Stimulated activated CD8-positive, alpha-beta memory T cell treated with anti-CD3 and anti-CD28 coated beads, Interleukin-4, amount 100 ng/mL, for 1 hour (primary cell): ENCODE results near the gene TBL1X.

Experiments
- DNase-seq, 2 donors: peaks; one replicate each; pipeline ENCODE4 v3.0.0-alpha.2; 2020; ENCODE audit warnings: low read depth in 2 of 2, low spot score in 1 of 2

The TBL1X gene

DNA sequence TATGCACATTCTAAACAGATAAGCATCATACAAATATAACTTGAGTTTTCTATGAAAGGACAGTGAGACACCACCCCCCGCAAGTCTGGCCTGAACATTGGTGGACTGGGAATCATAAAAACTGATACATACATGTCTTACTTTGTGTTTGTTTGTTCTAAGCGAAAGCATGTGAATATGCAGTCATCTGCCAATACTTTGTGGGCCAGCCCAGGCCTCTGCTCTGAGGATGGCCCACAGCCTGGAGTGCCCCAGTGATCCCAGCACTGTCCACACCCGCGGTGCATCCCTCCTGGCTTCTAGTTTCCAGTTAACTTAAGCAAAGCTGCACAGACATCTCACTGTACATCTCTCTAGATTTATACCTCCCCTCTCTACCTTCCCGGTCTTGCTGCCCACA is 154.3 kb downstream of the TBL1X start:
- DNase-seq = no peak

DNA sequence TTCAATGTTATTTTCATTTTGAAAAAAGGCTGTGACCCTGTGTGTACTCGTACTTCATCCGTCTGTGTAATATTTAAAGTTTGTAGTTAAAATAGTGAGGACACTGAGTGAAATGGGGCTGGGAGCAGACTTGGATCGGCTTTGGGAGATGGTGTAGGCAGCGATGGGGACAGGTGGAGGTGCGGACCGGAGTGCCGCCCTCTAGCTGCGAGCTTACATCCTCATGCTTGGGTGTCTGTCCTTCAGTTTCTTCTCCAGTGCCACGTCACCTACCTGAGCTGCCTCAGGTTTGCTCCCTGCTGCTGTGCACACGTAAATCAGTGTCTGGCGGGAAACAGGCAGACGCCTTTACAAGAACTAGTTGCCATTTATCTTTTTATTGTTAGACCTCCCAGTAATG is 154.7 kb downstream of the TBL1X start:
- no peak for DNase-seq

DNA sequence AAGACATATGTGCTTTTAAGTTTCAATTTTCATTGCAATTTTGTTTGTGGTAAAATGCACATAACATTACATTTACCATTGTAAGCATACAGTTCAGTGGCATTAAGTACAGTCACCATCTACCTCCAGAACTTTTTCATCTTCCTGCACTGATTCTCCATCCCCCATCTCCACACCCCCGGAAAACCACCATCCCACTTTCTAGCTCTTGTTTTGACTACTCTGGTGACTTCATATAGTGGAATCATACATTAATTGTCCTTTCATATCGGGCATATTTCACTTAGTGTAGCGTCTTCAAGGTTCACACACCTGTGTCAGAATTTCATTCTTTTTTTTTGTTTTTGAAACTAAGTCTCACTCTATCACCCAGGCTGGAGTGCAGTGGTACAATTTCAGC is 157.3 kb downstream of the TBL1X start:
- no peak for DNase-seq

DNA sequence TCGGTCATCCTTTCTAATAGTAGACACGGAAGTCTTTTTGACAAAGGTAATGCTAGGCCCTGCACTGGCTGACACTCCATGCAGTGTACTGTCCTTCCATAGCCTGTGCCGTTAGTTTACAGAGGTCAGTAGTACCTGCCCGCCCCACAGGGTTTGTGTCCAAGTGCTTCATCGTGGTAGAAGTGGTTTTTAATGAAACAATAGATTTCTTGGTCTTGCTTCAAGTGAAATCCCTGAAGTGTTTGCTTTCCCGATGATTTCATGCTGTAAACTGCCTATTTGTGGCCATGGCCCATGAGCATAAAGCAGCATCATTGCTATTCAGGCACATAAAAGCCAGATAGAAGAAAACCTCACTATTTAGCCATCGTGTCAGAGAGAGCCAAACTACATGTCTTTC is 161.5 kb downstream of the TBL1X start:
- DNase-seq = no peak

DNA sequence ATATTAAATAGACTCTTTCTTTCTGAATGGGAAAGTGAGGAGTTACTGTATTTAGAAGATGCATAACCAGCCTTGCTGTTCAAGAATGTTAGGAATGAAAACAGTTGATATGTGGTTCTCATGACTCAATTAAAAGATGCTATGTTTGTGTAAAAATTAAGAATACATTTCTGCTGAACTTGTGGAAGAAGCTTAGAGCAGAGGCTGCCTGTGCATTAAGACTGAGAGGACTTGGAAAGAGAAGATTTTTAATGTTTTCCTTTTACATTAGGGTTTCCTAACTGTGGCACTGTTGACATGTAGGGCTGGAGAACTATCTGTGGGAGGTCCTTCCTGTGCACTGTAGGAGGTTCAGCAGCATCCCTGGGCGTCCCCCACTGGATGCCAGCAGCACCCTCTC is 163.1 kb downstream of the TBL1X start:
- no peak for DNase-seq

DNA sequence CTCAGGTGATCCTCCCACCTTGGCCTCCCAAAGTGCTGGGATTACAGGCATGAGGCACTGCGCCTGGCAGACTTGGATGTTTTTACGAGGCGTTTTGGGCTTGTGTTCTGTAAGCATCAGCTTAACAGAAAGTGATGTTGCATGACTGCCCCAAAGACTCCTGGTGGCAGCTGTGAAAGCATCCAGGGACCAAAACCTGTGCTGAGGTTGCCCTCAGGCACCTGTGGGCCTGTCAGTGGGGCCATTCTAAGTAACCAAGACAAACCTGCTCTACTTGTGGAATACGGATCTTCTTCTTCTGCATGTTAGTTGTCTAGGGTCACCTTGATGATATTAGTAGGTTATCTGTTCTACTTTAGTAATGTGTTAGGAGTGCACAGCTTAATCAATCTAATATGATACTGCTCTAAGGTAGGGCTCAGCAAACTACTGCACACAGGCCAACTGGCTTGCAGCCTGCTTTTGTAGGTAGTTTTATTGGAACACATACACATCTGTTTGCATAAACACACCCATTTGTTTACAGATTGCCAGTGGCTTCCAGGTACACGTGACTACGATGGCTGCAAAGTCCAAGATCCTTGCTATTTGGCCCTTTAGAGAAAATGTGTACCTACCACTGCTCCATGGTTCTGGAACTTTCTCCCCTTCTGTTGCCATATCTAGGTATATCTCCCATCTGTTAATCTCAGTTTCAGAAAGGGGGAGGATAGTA is 164.1 kb downstream of the TBL1X start:
- DNase-seq = no peak

DNA sequence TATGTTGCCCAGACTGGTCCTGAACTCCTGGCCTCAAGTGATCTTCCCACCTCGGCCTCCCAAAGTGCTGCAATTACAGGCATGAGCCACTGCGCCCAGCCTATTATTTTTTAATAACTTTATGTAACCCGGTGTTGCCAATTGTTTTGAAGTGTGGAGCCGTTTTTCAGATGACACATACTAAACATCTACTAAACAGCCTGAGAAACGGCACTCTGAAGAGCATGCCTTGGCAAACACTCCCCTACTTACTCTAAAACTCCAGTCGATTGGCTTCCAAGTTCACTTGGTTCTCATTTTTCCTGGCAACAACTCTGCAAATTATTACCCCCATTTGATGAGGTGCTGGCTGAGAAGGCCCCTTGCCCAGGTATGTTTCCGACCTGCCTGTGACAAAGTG is 169.7 kb downstream of the TBL1X start:
- DNase-seq = no peak

DNA sequence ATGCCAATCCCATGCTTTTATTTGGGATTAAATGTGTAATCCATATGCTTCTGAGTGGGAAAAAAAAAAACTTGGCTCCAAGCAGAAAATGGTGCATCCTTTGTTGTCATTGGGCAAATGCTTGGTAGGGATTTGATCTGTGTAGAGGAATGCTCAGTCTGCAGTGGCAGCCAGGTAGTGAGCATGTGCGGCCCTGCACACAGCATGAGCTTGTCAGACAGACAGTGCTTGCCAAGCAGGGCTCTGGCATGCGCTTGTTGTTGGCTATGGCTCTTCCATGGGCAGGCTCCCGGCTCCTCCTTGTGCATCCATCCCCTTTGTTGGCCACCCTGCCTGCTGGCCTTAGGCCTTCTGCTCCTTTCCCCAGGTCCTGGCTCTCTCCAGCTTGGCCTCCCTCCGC is 170.5 kb downstream of the TBL1X start:
- no peak for DNase-seq

DNA sequence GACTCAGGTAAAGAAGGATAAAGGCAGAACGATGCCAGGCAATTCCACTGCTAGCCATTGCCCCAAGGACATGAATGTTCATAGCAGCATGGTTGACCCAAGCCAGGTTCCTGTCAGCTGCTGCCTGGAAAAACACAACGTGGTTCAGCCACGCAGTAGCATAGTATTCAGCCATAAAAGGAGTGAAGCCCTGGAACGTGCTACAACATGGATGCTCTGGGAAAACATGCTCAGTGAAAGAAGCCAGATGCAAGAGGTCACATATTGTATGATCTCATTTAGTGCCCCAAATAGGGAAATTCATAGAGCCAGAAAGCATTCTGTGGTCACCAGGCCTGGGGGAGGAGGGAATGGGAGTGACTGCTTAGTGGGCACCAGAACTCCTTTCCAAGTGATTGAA is 170.9 kb downstream of the TBL1X start:
- no peak for DNase-seq

DNA sequence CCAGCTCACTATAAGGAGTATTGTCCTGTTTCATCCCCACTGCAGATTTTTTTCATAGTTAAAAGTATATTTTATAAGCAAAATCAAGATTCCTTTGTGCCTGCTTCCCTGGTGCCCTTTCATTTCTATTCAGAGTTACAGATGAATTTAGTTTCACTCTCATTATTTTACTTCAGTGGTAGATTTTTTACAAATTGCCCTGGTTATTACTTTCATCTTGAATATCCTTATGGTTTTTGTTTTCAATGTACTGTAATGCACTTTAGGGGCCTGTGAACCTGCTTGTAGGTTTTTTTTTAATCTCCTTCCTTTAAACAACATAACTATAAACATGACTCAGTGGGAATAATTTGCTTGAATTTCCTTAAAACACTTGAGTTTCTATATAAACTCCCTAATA is 174.0 kb downstream of the TBL1X start:
- no peak for DNase-seq

DNA sequence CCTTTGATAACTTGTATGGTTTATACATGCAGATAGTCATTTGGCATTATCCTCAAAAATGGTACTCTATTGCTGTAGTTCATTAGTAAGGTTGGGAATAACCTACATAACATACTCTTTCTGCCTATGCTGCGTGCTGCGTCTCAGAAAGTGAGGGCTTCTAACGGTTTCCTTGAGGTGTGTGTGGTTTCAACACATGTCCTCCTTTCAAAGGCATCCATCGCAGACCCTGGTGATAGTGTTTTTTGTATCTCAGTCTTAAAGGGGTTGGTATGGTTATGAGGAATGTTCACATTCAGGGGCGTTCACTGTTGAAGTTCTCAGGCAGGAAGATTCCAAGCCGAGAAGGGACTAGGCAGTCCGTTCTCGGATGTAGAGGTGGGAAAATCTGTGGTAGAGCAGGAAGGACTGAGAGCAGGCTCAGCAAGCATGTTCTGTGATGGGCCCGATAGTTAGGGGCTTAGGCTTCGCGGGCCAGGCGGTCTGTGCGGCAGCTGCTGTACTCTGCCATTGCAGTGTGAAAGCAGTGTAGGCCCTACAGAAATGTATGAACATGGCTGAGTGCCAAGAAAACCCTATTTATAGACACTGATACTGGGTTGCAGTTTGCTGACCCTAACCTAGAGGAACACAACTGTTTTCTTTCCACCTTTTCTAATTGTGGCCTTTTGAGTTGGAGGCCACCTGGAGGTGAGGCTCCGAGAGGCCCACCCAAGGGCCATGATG is 177.6 kb downstream of the TBL1X start:
- DNase-seq = no peak

DNA sequence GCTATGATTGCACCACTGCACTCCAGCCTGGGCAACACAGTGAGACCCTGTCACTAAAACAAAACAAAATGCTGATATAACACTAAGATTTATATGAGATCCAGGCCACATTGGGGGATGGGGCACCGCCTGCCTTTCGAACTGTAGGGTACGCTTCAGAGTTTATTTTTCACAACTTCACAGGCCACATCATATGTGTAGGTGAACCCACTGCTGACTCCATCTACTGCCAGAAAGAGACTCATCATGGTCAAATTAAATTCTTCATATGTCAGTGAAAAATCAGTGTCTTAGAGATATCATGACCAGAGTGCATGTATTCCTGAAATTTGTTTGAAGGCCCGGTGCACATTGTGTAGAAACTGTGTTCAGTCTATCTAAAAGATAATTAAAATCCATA is 178.9 kb downstream of the TBL1X start:
- DNase-seq = no peak

DNA sequence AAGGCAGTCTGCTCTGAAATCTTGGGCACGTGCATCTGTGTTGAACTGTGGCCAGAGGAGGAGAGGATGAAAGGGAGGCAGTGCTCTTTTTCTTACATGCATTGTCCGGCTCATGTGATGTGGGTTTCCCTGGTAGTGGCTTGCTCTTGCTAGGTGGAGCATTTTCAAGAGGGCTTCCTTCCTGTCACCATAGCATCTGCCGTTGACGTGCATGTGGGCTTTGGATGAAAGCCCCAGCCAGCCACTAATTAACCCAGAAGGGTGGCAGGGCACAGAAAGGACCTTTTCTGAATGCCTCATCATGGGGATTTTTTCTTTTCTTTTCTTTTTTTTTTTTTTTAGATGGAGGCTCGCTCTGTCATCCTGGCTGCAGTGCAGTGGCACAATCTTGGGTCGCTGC is 179.5 kb downstream of the TBL1X start:
- DNase-seq = peak in 1 of 2 donors; percentile 3

DNA sequence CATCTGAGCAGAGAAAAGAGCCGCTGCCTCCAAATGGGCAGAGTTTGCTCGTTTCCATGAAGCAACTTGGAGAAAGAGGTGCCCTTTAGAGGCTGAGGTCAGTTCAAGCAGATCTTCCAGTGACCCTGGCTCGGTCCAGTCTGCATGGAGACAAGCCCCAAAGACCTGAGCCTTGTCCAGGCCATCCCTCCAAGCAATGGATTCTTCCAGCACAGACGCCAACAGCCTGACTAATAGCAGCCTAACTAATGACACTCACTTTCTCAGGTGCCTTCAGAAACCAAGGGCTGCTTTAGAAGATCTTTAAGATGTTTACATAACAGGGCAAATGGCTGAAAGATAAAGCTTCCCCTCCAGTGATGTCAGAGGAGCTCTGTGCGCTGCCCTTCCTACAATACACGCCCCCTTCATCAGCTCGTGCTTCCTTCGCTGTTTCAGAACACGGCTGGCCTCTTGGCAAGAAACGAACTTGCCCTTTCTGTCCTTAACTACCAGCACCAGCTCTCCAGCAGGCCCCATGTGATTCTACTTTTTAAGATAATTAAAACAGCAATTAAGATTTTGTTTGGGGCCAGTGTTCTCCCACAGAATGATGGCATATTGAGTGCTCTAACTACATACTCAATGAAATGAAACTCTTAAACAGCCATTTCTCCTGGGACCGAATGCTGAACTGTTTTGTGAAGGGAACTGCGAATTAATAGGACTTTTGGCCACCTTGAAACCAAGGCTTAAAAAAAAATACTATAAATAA is 181.8 kb downstream of the TBL1X start:
- DNase-seq = no peak

DNA sequence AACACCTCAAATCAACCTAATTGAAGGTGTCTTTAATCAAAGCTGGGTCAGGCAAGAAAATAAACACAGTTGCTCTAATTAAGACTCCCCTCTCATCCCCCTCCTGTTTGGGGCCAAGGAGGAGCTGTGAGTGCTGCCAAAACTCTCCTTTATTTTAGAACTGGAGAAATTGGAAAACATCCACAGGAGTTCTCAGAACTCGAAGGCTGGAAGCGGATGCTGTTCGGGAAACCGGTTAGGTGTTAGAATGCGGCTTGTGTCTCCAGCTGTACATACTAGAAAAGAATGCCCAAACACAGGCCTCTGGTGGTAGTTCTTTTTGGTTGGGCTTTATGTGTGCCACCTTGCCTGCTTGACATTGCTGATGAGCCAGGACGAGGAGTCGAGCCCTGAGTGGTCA is 182.6 kb downstream of the TBL1X start:
- DNase-seq = no peak

DNA sequence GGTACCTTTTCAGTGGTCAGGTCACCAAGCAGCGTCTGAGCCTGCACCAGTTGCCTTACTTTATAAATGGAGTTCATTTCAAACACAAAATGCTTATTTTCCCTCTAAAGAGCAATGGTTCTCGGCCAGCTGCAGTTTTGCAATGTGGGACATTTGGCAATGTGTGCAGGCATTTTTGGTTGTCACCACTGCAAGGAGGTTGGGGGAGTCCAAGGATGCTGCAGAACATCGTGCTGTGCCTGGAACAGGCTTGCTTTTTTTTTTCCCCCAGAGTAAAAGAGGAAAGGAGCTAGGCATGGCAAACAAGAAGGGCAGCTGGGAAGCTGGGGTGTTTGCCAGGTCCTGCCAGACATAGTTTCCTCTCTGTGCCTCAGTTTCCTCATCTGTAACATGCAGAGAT is 185.2 kb downstream of the TBL1X start:
- DNase-seq = no peak

DNA sequence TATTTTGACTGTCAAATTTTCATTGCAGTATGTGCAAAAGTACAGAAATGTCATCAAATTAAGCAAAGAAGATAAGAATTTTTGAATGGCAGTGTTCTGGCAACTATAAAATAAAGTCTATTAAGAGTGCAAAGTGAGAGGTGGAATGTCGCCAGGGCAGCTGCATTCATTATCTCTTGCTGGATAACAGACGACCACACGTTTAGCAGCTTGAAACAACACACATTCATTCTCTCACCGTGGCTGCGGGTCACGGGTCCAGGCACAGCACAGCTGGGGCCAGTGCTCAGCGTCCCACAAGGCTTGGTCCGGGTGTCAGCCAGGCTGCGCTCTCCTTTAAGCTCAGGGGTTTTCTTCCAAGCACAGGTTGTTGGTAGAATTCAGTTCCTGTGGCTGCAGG is 186.9 kb downstream of the TBL1X start:
- DNase-seq = no peak

DNA sequence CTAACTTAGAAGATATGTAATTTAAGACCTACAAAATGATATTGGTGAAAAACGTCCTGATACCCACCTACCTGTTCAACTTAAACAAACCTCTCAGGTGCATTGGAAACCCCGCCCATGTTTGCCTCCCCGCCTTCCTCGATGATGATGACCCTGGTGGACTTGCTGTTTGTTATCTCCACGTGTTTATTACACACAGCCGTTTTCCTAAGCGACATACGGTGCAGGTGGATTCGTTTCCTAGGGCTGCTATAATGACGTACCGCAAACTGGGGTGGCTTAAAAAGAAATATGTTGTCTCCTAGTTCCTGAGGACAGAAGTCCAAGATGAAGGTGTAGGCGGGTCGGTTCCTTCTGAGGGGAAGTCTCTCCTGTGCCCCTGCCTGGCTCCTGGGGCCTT is 190.1 kb downstream of the TBL1X start:
- no peak for DNase-seq

DNA sequence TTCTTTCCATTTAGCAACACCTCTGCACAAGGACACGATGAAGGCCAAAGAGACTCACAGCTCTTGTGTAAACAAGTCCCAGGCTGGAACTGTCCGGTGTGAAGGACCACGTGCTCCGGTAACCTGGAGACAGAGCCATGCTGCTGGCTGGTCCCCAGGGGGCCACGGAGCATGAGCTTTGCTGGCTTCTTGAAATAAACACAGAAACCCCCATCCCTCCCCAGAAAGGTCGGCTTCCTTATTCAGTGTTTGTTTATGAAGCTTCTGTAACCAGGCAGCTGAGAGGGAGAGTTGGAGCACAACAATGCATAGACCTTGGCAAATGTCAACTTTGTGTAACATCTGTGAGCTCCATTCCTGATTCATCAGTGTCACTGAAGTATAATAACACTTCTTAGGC is 191.4 kb downstream of the TBL1X start:
- DNase-seq = no peak

DNA sequence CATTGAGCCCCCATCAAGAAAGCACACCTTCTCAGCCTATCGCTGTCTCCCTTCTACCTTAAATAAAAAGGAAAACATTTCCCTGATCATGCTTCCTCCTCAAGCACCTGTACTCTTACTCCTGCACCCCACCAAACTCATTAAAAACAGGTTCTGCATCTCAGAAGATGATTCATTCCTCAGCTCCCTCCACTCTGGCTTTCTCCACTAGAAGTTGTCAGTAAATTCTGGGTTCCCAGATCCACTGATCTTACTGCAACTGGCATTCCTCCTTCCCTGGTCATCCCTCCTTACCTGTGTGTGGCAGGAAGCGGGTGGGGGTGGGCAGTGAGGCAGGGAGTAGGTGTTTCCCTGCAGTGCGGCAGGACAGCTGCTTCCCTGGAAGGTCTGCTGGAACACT is 192.0 kb downstream of the TBL1X start:
- no peak for DNase-seq

DNA sequence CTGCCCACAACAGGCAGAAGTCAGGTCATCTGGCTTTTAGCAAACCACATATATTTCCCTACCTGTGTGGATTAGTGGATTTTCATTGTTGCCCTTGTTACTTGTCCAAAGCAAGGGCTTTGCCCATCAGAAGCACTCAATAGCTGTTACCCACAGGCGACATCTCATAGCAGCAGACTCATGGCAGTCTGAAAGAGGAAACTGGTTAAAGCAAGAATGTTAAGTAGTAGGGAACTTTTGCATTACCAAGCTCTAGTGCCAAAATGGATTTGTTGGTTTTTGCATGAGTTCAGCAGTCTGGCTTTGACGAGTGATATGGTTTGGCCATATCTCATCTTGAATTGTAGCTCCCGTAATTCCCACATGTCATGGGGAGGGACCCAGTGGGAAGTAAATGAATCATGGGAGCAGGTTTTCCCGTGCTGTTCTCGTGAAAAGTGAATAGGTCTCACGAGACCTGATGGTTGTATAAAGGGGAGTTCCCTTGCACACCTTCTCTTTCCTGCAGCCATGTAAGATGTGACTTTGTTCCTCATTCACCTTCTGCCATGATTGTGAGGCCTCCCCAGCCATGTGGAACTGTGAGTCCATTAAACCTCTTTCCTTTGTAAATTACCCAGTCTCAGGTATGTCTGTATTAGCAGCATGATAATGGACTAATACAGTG is 192.9 kb downstream of the TBL1X start:
- no peak for DNase-seq

DNA sequence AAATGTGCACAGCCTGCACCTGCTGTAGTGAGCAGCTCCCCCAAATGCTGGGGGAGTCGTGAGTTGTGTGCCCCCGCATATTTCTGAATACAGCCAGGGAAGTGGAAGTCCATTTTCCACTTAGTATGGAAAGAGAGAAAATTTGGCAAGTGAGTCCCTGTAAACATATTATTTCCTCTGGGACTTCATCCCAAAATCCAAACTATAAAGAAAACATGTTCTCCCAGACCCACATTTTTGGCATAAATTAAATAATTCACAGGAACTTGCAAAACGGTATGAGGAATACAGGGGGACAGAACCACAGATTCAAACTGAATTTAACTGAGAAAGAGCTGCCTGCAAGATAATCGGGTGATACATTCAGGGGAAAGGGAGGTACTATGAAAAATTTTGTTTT is 193.6 kb downstream of the TBL1X start:
- no peak for DNase-seq
